Memory B cell (primary cell): Measurements from ENCODE around the gene ZNF813.
"Not testable (repeated sequence)": the region's sequence is repeated elsewhere in the genome, so short reads cannot be mapped to it uniquely, and the experiment has no call there.

ENCODE experiments used
- ATAC-seq: fragments of 150-1000 bp; cut with Tn5 transposase; 2 replicates; pipeline ENCODE4 v1.10.0; 2021; ENCODE audit warnings: low read depth, mild to moderate bottlenecking, moderate library complexity
- DNase-seq, 2 donors: peaks; one replicate each; pipeline ENCODE4 v3.0.0; 2022; ENCODE audit warnings: low spot score in 2 of 2
- H3K27ac Mint-ChIP-seq: one replicate; pipeline ENCODE4 v1.8.0; 2022; ENCODE audit warnings: mild to moderate bottlenecking, moderate library complexity, mixed read lengths
- H3K27me3 Mint-ChIP-seq: one replicate; pipeline ENCODE4 v1.8.0; 2022; ENCODE audit warnings: mixed read lengths
- H3K36me3 Mint-ChIP-seq: one replicate; pipeline ENCODE4 v1.8.0; 2022; ENCODE audit warnings: mild to moderate bottlenecking, mixed read lengths
- H3K4me1 Mint-ChIP-seq: one replicate; pipeline ENCODE4 v1.8.0; 2022; ENCODE audit warnings: mixed read lengths
- H3K4me3 Mint-ChIP-seq: one replicate; pipeline ENCODE4 v1.8.0; 2022; ENCODE audit warnings: mild to moderate bottlenecking, moderate library complexity, mixed read lengths
- H3K9me3 Mint-ChIP-seq: one replicate; pipeline ENCODE4 v1.8.0; 2022; ENCODE audit warnings: mixed read lengths

The ZNF813 gene

GRCh38 chr19:53467485-53468262 lies at the start of gene ZNF813:
Gene ZNF813, plus strand, starts transcription at chr19:53467733. Its CDS starts 16,090 bp downstream, at chr19:53483823.
- Mint-ChIP-seq H3K4me3 (peak within 1 kb of the TSS; percentile 92), H3K27me3 (peaks cover 7% of the 10 kb centered on the region), H3K4me1 (peaks cover 16% of the 10 kb centered on the region), H3K27ac (peak within 1 kb of the TSS; percentile 81), H3K9me3 (peaks cover 18% of the 10 kb centered on the region), H3K36me3 (peaks cover 26% of the 10 kb centered on the region)
- ATAC-seq (peak; percentile 95), DNase-seq (peak; percentile 88 to 97)

- not testable (repeated sequence) for H3K36me3 Mint-ChIP-seq, DNase-seq, ATAC-seq, H3K27ac Mint-ChIP-seq, H3K9me3 Mint-ChIP-seq, H3K27me3 Mint-ChIP-seq, H3K4me1 Mint-ChIP-seq, H3K4me3 Mint-ChIP-seq
Observed at GRCh38 chr19:53420520-53421315, 46.8 kb upstream of the ZNF813 start.

- ATAC-seq (no peak), DNase-seq (no peak)
- H3K27me3 Mint-ChIP-seq, result no peaks in the 10 kb centered on the region
- peaks cover 2% of the 10 kb centered on the region for H3K4me1 Mint-ChIP-seq
- no peak overlapping the region for H3K27ac Mint-ChIP-seq
- peaks cover under 1% of the 10 kb centered on the region for H3K36me3 Mint-ChIP-seq
- H3K4me3 Mint-ChIP-seq, result no peak overlapping the region
- peaks cover under 1% of the 10 kb centered on the region for H3K9me3 Mint-ChIP-seq
Observed at GRCh38 chr19:53422551-53422950, 45.0 kb upstream of the ZNF813 start.

GRCh38 chr19:53423074-53423473 lies 44.5 kb upstream of the ZNF813 start:
- H3K27me3 Mint-ChIP-seq, H3K9me3 Mint-ChIP-seq, H3K4me1 Mint-ChIP-seq, DNase-seq, H3K27ac Mint-ChIP-seq, ATAC-seq, H3K4me3 Mint-ChIP-seq, H3K36me3 Mint-ChIP-seq: not testable (repeated sequence)

- not testable (repeated sequence) for H3K27me3 Mint-ChIP-seq, H3K9me3 Mint-ChIP-seq, ATAC-seq, H3K27ac Mint-ChIP-seq, H3K36me3 Mint-ChIP-seq, H3K4me3 Mint-ChIP-seq, H3K4me1 Mint-ChIP-seq, DNase-seq
Observed at GRCh38 chr19:53423680-53424079, 43.9 kb upstream of the ZNF813 start.

- H3K27ac Mint-ChIP-seq, result no peak overlapping the region
- H3K27me3 Mint-ChIP-seq, result no peaks in the 10 kb centered on the region
- H3K9me3 Mint-ChIP-seq, result no peaks in the 10 kb centered on the region
- peak; percentile 43 to 61 for DNase-seq
- no peak overlapping the region for H3K4me3 Mint-ChIP-seq
- peaks cover 2% of the 10 kb centered on the region for H3K4me1 Mint-ChIP-seq
- peak; percentile 93 for ATAC-seq
- H3K36me3 Mint-ChIP-seq, result no peaks in the 10 kb centered on the region
Observed at GRCh38 chr19:53424968-53425597, 42.5 kb upstream of the ZNF813 start.

- H3K27me3 Mint-ChIP-seq, result no peaks in the 10 kb centered on the region
- H3K9me3 Mint-ChIP-seq, result no peaks in the 10 kb centered on the region
- ATAC-seq (peak; percentile 97), DNase-seq (peak; percentile 99)
- peak within 1 kb of the TSS; percentile 96 for H3K27ac Mint-ChIP-seq
- peaks cover 18% of the 10 kb centered on the region for H3K36me3 Mint-ChIP-seq
- H3K4me3 Mint-ChIP-seq, result peak within 1 kb of the TSS; percentile 95
- peaks cover 15% of the 10 kb centered on the region for H3K4me1 Mint-ChIP-seq
Observed at GRCh38 chr19:53431399-53432087, 36.0 kb upstream of the ZNF813 start, which contains the start of gene ZNF761. Gene ZNF761, plus strand, starts transcription at chr19:53431984. Its CDS starts 15,285 bp downstream, at chr19:53447269.

GRCh38 chr19:53432088-53432661 lies 35.4 kb upstream of the ZNF813 start:
- Mint-ChIP-seq H3K4me1 (peaks cover 15% of the 10 kb centered on the region), H3K27ac (peak overlapping the region; percentile 96), H3K9me3 (no peaks in the 10 kb centered on the region), H3K27me3 (no peaks in the 10 kb centered on the region), H3K36me3 (peaks cover 18% of the 10 kb centered on the region), H3K4me3 (peak overlapping the region; percentile 95)
- DNase-seq (peak in 1 of 2 donors; percentile 7), ATAC-seq (peak; percentile 30)

GRCh38 chr19:53443809-53444208 lies 23.7 kb upstream of the ZNF813 start:
- not testable (repeated sequence) for H3K27me3 Mint-ChIP-seq, ATAC-seq, H3K4me3 Mint-ChIP-seq, H3K27ac Mint-ChIP-seq, H3K4me1 Mint-ChIP-seq, DNase-seq
- Mint-ChIP-seq H3K9me3 (peaks cover 22% of the 10 kb centered on the region), H3K36me3 (peaks cover 58% of the 10 kb centered on the region)

- Mint-ChIP-seq H3K36me3 (peaks cover 63% of the 10 kb centered on the region), H3K9me3 (peaks cover 24% of the 10 kb centered on the region)
- H3K4me3 Mint-ChIP-seq, H3K4me1 Mint-ChIP-seq, ATAC-seq, H3K27me3 Mint-ChIP-seq, H3K27ac Mint-ChIP-seq, DNase-seq: not testable (repeated sequence)
Observed at GRCh38 chr19:53447196-53447595, 20.3 kb upstream of the ZNF813 start.

GRCh38 chr19:53455828-53456227 lies 11.7 kb upstream of the ZNF813 start:
- H3K4me1 Mint-ChIP-seq, result no peaks in the 10 kb centered on the region
- H3K4me3 Mint-ChIP-seq, result no peak overlapping the region
- DNase-seq (no peak), ATAC-seq (no peak)
- H3K27ac Mint-ChIP-seq, result no peak overlapping the region
- H3K9me3 Mint-ChIP-seq, result peaks cover 31% of the 10 kb centered on the region
- no peaks in the 10 kb centered on the region for H3K27me3 Mint-ChIP-seq
- peaks cover 49% of the 10 kb centered on the region for H3K36me3 Mint-ChIP-seq

- Mint-ChIP-seq H3K9me3 (peaks cover 41% of the 10 kb centered on the region), H3K36me3 (peaks cover 31% of the 10 kb centered on the region)
- H3K27ac Mint-ChIP-seq, ATAC-seq, H3K27me3 Mint-ChIP-seq, H3K4me1 Mint-ChIP-seq, H3K4me3 Mint-ChIP-seq, DNase-seq: not testable (repeated sequence)
Observed at GRCh38 chr19:53460131-53460721, 7.3 kb upstream of the ZNF813 start.

- Mint-ChIP-seq H3K4me1 (peaks cover 3% of the 10 kb centered on the region), H3K27ac (no peak overlapping the region), H3K27me3 (peaks cover 7% of the 10 kb centered on the region), H3K9me3 (peaks cover 25% of the 10 kb centered on the region), H3K36me3 (peaks cover 15% of the 10 kb centered on the region), H3K4me3 (no peak overlapping the region)
- DNase-seq, result no peak
- ATAC-seq, result no peak
Observed at GRCh38 chr19:53461866-53462265, 5.7 kb upstream of the ZNF813 start.
